HG03103 (cell line): ENCODE measurements around the gene NPHP1.
"Not testable (repeated sequence)": the region's sequence is repeated elsewhere in the genome, so short reads cannot be mapped to it uniquely, and the experiment has no call there.

Experiments
- ATAC-seq: cut with Tn5 transposase; IDR thresholded peaks from one replicate; pipeline ENCODE4 v1.9.1; 2021; ENCODE audit warnings: low read depth; ENCODE audit not compliant: unreplicated experiment

Gene NPHP1

DNA sequence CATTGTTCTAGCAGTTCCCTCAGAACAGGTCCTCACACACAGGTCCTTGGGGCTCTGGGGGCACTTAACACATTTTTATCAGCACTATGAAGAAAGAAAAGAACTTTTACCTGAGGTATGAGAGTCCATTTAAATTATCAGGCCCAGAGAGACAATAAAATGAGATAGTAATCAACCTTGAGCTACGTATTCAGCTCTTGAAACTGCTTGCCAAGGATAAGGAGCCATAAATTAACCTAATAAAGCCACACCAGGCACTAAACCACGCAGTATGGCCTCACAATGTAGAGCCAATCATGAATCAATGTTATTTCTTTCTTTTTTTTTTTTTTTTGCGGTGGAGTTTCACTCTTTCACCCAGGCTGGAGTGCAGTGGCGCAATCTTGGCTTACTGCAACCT lies 126.7 kb downstream of the NPHP1 start:
- not testable (repeated sequence) for ATAC-seq

DNA sequence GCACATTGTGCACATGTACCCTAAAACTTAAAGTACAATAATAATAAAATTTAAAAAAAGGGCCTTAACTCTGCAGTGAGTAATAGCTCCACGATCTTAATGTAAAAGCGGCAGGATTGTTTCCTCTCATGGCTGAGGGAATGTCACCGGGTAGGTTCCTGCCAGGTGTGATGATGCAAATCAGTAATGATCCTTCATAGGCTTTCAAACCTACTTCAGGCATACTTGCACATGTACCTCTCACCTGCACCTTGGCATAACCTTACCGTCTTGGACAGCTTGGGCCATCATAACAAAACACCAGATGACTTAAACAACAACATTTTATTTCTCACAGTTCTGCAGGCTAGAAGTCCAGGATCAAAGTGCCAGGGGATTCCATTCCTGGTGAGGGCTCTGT lies 128.9 kb downstream of the NPHP1 start:
- not testable (repeated sequence) for ATAC-seq
